GM23248 (cell line): ENCODE measurements around the gene DEDD.

ENCODE experiments used
- EZH2 ChIP-seq: fragments of 200-600 bp; sonication (generic); IDR thresholded peaks from 2 replicates; pipeline ENCODE4 v1.6.1; 2018; ENCODE audit warnings: antibody characterized with exemption, mild to moderate bottlenecking; ENCODE audit not compliant: insufficient read depth, poor library complexity, severe bottlenecking
- EZH2phosphoT487 ChIP-seq: fragments of 200-600 bp; sonication (generic); IDR thresholded peaks from 2 replicates; pipeline ENCODE4 v1.6.1; 2018; ENCODE audit warnings: antibody characterized with exemption, moderate library complexity, mild to moderate bottlenecking, low read depth; ENCODE audit not compliant: insufficient read depth

DNA sequence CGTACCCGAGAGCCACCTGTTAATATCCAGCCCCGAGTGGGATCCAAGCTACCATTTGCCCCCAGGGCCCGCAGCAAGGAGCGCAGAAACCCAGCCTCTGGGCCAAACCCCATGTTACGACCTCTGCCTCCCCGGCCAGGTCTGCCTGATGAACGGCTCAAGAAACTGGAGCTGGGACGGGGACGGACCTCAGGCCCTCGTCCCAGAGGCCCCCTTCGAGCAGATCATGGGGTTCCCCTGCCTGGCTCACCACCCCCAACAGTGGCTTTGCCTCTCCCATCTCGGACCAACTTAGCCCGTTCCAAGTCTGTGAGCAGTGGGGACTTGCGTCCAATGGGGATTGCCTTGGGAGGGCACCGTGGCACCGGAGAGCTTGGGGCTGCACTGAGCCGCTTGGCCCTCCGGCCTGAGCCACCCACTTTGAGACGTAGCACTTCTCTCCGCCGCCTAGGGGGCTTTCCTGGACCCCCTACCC, 28.2 kb upstream of the DEDD start:
- TF ChIP-seq EZH2, result no peak
- no peak for TF ChIP-seq EZH2phosphoT487
